A673 (cell line): Measurements from ENCODE around the gene TXNRD1.

Source experiments
- EZH2 ChIP-seq: fragments of 200-600 bp; sonication (generic); IDR thresholded peaks from 2 replicates; pipeline ENCODE4 v1.6.1; 2017; ENCODE audit warnings: borderline replicate concordance, low read depth, mild to moderate bottlenecking, mixed read lengths, antibody characterized with exemption, low read length; ENCODE audit not compliant: poor library complexity, severe bottlenecking
- TF ChIP-seq, protein P1 (sequence below): fragments of 300-800, 200-600 bp; sonication (generic); conservative IDR thresholded peaks from 2 replicates; pipeline ENCODE4 v1.5.1; 2017; ENCODE audit warnings: low read depth, mild to moderate bottlenecking, antibody characterized with exemption, low read length, moderate library complexity, mixed read lengths

DNA sequence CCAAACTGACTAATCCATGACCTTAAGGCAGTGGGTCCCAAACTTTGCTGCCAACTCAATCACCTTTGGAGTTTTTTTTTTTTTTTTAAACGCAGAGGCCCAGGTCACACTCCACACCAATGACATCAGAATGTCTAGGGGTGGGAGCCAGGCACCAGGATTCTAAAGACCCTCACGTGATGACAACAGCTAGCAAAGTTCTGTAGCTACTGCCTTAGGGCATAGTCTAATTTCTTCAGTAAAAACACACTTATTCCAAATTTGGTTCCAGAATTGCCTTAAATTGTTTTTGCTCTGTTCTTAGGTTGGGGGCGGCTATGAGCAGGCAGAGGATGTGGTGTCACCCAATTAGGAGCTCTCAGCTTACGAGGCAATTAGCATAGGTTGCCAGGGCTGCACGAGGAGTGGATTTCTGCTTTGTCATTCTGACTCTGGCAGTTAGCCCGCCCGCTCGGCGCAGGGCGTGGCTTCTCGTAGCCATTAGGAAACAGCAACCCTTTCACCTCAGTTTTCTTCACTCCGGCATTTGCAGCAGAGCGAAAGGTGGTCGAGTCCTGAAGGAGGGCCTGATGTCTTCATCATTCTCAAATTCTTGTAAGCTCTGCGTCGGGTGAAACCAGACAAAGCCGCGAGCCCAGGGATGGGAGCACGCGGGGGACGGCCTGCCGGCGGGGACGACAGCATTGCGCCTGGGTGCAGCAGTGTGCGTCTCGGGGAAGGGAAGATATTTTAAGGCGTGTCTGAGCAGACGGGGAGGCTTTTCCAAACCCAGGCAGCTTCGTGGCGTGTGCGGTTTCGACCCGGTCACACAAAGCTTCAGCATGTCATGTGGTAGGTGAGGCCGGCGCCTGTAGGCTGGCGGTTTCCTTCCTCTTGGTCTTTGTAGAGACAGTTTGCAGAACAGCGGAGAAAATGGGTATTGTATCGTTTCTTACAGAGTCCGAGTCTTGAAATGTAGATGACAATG lies 71.2 kb downstream of the TXNRD1 start:
- no peak for TF ChIP-seq EZH2
- TF ChIP-seq, protein P1, sequence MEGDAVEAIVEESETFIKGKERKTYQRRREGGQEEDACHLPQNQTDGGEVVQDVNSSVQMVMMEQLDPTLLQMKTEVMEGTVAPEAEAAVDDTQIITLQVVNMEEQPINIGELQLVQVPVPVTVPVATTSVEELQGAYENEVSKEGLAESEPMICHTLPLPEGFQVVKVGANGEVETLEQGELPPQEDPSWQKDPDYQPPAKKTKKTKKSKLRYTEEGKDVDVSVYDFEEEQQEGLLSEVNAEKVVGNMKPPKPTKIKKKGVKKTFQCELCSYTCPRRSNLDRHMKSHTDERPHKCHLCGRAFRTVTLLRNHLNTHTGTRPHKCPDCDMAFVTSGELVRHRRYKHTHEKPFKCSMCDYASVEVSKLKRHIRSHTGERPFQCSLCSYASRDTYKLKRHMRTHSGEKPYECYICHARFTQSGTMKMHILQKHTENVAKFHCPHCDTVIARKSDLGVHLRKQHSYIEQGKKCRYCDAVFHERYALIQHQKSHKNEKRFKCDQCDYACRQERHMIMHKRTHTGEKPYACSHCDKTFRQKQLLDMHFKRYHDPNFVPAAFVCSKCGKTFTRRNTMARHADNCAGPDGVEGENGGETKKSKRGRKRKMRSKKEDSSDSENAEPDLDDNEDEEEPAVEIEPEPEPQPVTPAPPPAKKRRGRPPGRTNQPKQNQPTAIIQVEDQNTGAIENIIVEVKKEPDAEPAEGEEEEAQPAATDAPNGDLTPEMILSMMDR = no peak
